ENCODE results near the gene COX18. TPM values are rescaled to one million over a fixed set of nuclear protein-coding genes. Genes with fewer than 3 reads are reported as not detected.
A peak's percentile ranks its signal among the peaks of the same experiment; 100 is the strongest.

COX18 gene
- total RNA-seq, 1 donor from 2014 or later, result 33.8 TPM

GRCh38 chr4:73019462-73020047, 50.0 kb downstream of the COX18 start:
- no peaks in the 10 kb centered on the region for H3K36me3 ChIP-seq (ENCODE audit: control insufficient read depth, insufficient read depth, low read length)
- no peak overlapping the region for H3K4me3 ChIP-seq (ENCODE audit: low read depth, low read length)
- no peaks in the 10 kb centered on the region for H3K27me3 ChIP-seq (ENCODE audit: control insufficient read depth, insufficient read depth, low read length)
- peak; percentile 7 for DNase-seq (ENCODE audit: low read depth)
- peak; percentile 62 for TF ChIP-seq CTCF (IDR thresholded peaks at IDR 0.05; ENCODE audit: insufficient read depth, low read length, poor library complexity, severe bottlenecking)

DNA sequence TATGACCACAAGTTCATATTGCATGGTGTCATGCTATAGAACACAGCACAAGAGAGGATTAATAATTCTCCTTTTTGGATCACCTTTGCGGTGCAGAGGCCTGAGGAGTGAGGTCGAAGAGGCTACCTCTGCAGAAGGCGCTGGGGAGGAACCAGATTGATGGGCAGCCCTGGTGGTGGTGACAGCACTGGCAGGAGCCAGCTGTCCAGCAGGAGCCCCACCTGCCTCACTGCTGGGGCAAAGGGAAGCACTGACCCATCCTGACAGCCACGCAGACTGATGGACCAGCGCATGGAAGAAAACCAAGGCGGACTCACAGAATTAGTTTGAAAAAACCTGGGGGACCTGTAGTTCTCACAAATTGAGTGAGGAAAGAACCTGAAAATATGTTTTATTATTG, 50.9 kb downstream of the COX18 start:
- no peak overlapping the region for H3K4me3 ChIP-seq (ENCODE audit: low read depth, low read length)
- no peaks in the 10 kb centered on the region for H3K36me3 ChIP-seq (ENCODE audit: control insufficient read depth, insufficient read depth, low read length)
- TF ChIP-seq CTCF (IDR thresholded peaks at IDR 0.05; ENCODE audit: insufficient read depth, low read length, poor library complexity, severe bottlenecking), result no peak
- DNase-seq (ENCODE audit: low read depth), result no peak
- H3K27me3 ChIP-seq (ENCODE audit: control insufficient read depth, insufficient read depth, low read length), result no peaks in the 10 kb centered on the region

- Histone ChIP-seq H3K36me3 (ENCODE audit: control insufficient read depth, insufficient read depth, low read length) (no peaks in the 10 kb centered on the region), H3K27me3 (ENCODE audit: control insufficient read depth, insufficient read depth, low read length) (no peaks in the 10 kb centered on the region), H3K4me3 (ENCODE audit: low read depth, low read length) (no peak overlapping the region)
- TF ChIP-seq CTCF (IDR thresholded peaks at IDR 0.05; ENCODE audit: insufficient read depth, low read length, poor library complexity, severe bottlenecking), result no peak
- DNase-seq (ENCODE audit: low read depth), result no peak
These were observed 56.2 kb downstream of the COX18 start for GRCh38 chr4:73013310-73013709.

DNA sequence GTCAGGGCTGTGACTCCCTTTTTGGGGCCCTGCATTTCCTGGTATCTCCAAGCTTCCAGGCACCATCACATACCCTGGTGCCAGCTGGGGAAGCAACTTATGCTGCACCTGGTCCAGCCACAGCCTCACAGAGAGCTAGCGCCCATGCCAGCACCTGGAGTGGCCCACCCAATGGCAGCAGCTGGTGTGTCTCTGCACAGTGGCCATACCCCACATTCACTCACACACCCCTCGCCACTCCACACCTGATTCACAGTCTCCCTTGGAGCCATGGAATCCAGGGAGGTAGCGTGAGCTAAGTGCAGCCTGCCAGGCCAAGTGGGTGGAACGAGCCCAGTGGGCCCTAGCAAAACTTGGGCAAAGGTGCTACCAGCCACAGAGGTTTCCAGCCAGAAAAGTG, 56.8 kb downstream of the COX18 start:
- no peaks in the 10 kb centered on the region for H3K36me3 ChIP-seq (ENCODE audit: control insufficient read depth, insufficient read depth, low read length)
- TF ChIP-seq CTCF (IDR thresholded peaks at IDR 0.05; ENCODE audit: insufficient read depth, low read length, poor library complexity, severe bottlenecking), result no peak
- DNase-seq (ENCODE audit: low read depth), result no peak
- no peaks in the 10 kb centered on the region for H3K27me3 ChIP-seq (ENCODE audit: control insufficient read depth, insufficient read depth, low read length)
- no peak overlapping the region for H3K4me3 ChIP-seq (ENCODE audit: low read depth, low read length)

DNA sequence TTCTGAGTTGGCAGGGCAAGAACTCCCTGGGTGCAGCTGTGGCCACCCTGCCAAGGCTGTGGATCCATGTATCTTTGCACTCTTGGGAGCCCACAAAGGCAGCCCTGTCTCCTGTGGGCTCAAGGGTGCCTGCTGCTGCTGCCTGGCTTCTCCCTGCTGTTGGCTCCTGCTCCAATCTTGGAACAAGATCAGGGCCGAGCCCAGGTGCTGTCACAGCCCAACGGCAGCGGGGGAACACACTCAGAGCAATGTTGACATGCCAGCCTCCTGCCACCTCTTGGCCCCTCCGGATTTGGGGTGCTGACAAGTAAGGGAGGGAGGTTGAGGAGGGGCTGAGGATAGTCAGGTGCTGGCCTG, 57.9 kb downstream of the COX18 start:
- no peaks in the 10 kb centered on the region for H3K27me3 ChIP-seq (ENCODE audit: control insufficient read depth, insufficient read depth, low read length)
- no peak overlapping the region for H3K4me3 ChIP-seq (ENCODE audit: low read depth, low read length)
- DNase-seq (ENCODE audit: low read depth), result no peak
- TF ChIP-seq CTCF (IDR thresholded peaks at IDR 0.05; ENCODE audit: insufficient read depth, low read length, poor library complexity, severe bottlenecking), result no peak
- no peaks in the 10 kb centered on the region for H3K36me3 ChIP-seq (ENCODE audit: control insufficient read depth, insufficient read depth, low read length)

Measured in kidney epithelial cell (primary cell).